Ovary (tissue), 3 donors: ENCODE measurements around the gene YES1.

Source experiments
- CTCF ChIP-seq, 3 donors: fragments of 450-650 bp in 2 of 3; fragments of 200-600 bp in 1 of 3; IDR thresholded peaks; one replicate each; pipeline versions ENCODE4 v1.5.1 to v1.8.0; 2016 to 2022; ENCODE audit warnings: antibody characterized with exemption in 3 of 3, mild to moderate bottlenecking in 1 of 3
- EP300 ChIP-seq: sonication (generic); formaldehyde crosslinking; IDR thresholded peaks from one replicate; pipeline ENCODE4 v1.6.1; 2017; ENCODE audit warnings: antibody characterized with exemption
- POLR2A ChIP-seq: fragments of 450-650 bp; IDR thresholded peaks from one replicate; pipeline ENCODE4 v1.6.1; 2017; ENCODE audit warnings: antibody characterized with exemption, mild to moderate bottlenecking, moderate library complexity
- donor health status: DM: no; HTN: no; CAD: no.

GRCh38 chr18:765764-766549 lies 46.1 kb downstream of the YES1 start:
- TF ChIP-seq CTCF (IDR thresholded peaks at IDR 0.05) (no peak), POLR2A (no peak), EP300 (no peak)
